K562 (cell line): ENCODE measurements around the gene FETUB.

Experiments
- CCAR2 ChIP-seq: fragments of 200-400 bp; formaldehyde crosslinking; IDR thresholded peaks from 2 replicates; pipeline ENCODE4 v1.6.1; 2017; ENCODE audit warnings: mild to moderate bottlenecking, low read depth, low read length
- CTCF ChIP-seq, 3 experiments: IDR thresholded peaks in 2 of 3; conservative IDR thresholded peaks in 1 of 3; 2 replicates each; pipeline ENCODE4 v1.5.1; 2011 to 2012; ENCODE audit warnings: low read length in 3 of 3, mild to moderate bottlenecking in 3 of 3, control low read depth in 2 of 3, improper control_type of control experiment in 1 of 3, inconsistent platforms in 1 of 3, low read depth in 1 of 3, mixed read lengths in 1 of 3, moderate library complexity in 1 of 3; ENCODE audit not compliant: insufficient read depth in 2 of 3
- EP300 ChIP-seq: IDR thresholded peaks from 2 replicates; pipeline ENCODE4 v1.6.1; 2012; ENCODE audit warnings: low read length, improper control_type of control experiment
- HBP1 ChIP-seq: fragments of 450-650 bp; formaldehyde crosslinking; IDR thresholded peaks from 2 replicates; pipeline ENCODE4 v1.4.0; 2022; ENCODE audit warnings: missing genetic modification characterization
- MITF ChIP-seq: IDR thresholded peaks from 2 replicates; pipeline ENCODE4 v1.6.1; 2014; ENCODE audit warnings: antibody characterized with exemption
- MLX ChIP-seq, 2 experiments: fragments of 450-650 bp in 1 of 2; sonication (generic) in 1 of 2; formaldehyde crosslinking; conservative IDR thresholded peaks; 2 replicates each; pipeline versions ENCODE4 v1.4.0 to v1.8.1; 2020 to 2022; ENCODE audit warnings: mild to moderate bottlenecking in 1 of 2, missing genetic modification reagents in 1 of 2
- NCOA1 ChIP-seq: fragments of 450-650 bp; IDR thresholded peaks from 2 replicates; pipeline ENCODE4 v1.6.1; 2016; ENCODE audit warnings: low read depth
- NCOR1 ChIP-seq: fragments of 450-650 bp; IDR thresholded peaks from 2 replicates; pipeline ENCODE4 v1.6.1; 2016; ENCODE audit warnings: mild to moderate bottlenecking, moderate library complexity
- TAF7 ChIP-seq: fragments of 450-650 bp; IDR thresholded peaks from 2 replicates; pipeline ENCODE4 v1.6.1; 2016; ENCODE audit warnings: missing genetic modification characterization, missing compliant biosample characterization
- TARDBP ChIP-seq: fragments of 450-650 bp; IDR thresholded peaks from 2 replicates; pipeline ENCODE4 v1.6.1; 2016
- ZNF23 ChIP-seq: fragments of 250-450 bp; sonication (Bioruptor Pico); IDR thresholded peaks from 2 replicates; pipeline ENCODE4 v1.4.0; 2020; ENCODE audit warnings: mild to moderate bottlenecking
- ZNF445 ChIP-seq: fragments of 250-450 bp; sonication (Bioruptor Pico); IDR thresholded peaks from 2 replicates; pipeline ENCODE4 v1.4.0; 2020; ENCODE audit warnings: low read depth, mild to moderate bottlenecking, moderate library complexity

- TF ChIP-seq MITF (no peak), MLX (CRISPR knock-in tag; conservative IDR thresholded peaks at IDR 0.05) (no peak), CTCF (IDR thresholded peaks at IDR 0.05 in 2 of 3, conservative IDR thresholded peaks at IDR 0.05 in 1 of 3; ENCODE audit: insufficient read depth in 2 of 3, low read depth in 1 of 3, low read length in 3 of 3) (no peak), NCOR1 (no peak), TARDBP (no peak), TAF7 (no peak), HBP1 (CRISPR knock-in tag) (no peak), CCAR2 (no peak), ZNF445 (CRISPR knock-in tag) (no peak), NCOA1 (no peak), EP300 (no peak), ZNF23 (CRISPR knock-in tag) (no peak)
These were observed at the start of gene FETUB for GRCh38 chr3:186639778-186640472.
